HL-60/S4 (cell line): Measurements from ENCODE around the gene CELSR2.
"Not testable (repeated sequence)": the region's sequence is repeated elsewhere in the genome, so short reads cannot be mapped to it uniquely, and the experiment has no call there.

Experiments used
- in situ Hi-C: fragments of 300-500 bp; cut with MboI; formaldehyde crosslinking; loops from 2 replicates; pipeline ENCODE4 v1.14.3; 2022; ENCODE audit warnings: low sequenced_read_pairs

Gene CELSR2

GRCh38 chr1:109248797-109249629 lies at the start of gene CELSR2:
TSS of gene CELSR2 (plus strand) at chr1:109249539. CDS start at chr1:109250080, 541 bp downstream.
- in situ Hi-C loops: no loop called here

GRCh38 chr1:109199710-109200109 lies 49.6 kb upstream of the CELSR2 start:
- in situ Hi-C loops: no loop called here

- in situ Hi-C loops: no loop called here
Measured at GRCh38 chr1:109201123-109201703, 48.1 kb upstream of the CELSR2 start.

- in situ Hi-C loops: no loop called here
Measured at GRCh38 chr1:109204484-109204883, 44.9 kb upstream of the CELSR2 start.

- in situ Hi-C loops: no loop called here
Measured at GRCh38 chr1:109206339-109206738, 43.0 kb upstream of the CELSR2 start.

GRCh38 chr1:109207467-109208103 lies 41.8 kb upstream of the CELSR2 start:
- in situ Hi-C loops: no loop called here

DNA sequence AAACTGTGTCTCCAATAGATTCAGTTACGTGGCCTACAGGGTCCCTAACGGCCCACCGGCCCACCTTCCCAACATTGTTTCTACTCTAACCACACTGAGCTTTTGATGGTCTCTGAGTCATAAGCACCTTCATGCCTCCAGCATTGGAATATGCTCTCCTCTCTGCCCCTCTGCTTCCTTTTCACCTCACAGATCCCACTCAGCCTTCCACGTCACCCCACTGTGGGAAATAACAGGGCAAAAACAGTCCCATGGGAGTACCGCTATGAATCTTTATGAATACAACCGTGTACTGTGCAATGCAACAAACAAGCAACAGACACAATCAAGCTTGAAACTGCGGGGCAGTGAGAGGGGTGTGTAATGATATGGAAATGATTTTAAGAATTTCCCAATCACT lies 40.9 kb upstream of the CELSR2 start:
- in situ Hi-C loops: no loop called here

- in situ Hi-C loops: no loop called here
Measured at GRCh38 chr1:109208836-109209463, 40.4 kb upstream of the CELSR2 start.

GRCh38 chr1:109210058-109210457 lies 39.3 kb upstream of the CELSR2 start:
- in situ Hi-C loops: no loop called here

GRCh38 chr1:109213345-109213823 lies 36.0 kb upstream of the CELSR2 start:
- in situ Hi-C loops: no loop called here

DNA sequence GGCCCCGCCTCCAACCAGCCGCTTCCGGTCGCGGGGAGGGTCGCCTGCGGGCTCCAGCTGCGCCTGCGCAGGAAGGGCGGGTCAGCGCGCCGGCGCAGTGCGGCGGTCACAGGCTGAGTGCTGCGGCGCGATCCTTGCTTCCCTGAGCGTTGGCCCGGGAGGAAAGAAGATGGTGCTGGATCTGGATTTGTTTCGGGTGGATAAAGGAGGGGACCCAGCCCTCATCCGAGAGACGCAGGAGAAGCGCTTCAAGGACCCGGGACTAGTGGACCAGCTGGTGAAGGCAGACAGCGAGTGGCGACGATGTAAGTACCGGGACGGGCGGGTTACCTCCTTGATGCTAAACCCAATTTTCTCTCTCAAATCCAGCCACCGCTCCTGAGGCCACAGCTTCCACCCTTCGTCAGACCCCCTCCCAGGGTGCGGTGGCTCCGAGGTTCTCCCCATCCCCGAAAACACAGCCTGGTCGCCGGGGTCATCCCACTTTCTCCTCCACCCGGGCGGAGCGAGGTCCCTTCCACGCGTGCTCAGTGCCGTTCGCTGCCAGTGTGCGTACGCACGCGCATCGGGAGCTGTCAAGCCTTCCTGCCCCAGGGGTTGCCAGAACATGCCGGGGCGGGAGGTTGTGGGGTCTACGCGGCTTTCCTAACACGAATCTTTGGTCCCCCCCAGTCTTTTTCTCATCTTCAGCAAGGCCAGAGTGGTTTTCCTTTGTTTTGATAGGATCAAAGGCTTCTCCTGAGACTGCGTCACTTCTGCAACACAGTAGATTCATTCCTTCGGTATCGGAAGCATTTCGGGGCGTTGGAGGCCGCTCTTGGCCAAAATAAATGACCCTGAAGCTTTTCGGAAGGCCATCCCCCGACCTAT lies 35.3 kb upstream of the CELSR2 start, which contains the start of gene SARS1:
Gene SARS1, plus strand, starts transcription at position 95 of the 870 bp plus-strand sequence. Its CDS starts 75 bp downstream, at position 170.
- in situ Hi-C loops: no loop called here

DNA sequence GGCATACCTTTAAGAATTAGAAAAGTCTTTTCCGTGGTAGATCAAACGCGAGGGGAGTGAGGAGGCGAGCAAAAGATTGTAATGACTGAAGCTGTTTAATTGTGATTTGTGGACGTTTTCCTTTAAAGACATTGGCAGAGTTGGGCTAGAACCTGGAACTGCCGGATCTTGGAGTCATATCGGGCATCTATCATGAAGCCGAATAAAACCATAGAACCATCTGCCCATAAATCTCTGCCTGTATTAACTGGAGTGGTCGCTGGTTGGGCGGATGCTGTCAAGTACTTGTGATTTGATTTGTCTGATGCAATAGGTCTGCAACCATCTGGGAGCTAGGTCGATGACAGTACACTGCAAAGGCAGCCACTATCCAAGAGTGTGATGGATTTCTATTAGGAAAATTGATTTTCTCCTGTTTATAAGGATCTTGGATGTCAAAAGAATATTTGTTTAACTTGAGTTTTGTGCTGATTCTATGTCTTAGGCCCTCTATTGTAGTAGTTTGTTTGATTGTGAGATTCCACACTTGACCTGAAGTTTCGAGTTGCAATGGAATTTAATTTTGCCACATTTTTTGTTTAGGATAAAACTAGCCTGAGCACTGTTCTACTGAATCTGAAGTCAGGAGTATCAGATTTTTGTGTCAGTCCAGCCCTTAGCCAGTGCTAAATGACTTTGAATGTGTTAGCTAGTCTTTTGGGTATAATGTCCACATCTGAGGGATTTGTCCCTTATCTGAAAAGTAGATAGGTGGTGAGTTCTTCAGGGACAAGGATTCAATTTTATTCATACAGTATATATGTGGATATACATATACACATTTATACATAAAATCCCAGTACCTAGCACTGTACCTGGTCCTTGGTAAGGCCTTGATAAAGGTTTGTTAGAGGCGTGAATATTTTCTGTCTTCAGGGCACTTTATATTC lies 34.4 kb upstream of the CELSR2 start:
- in situ Hi-C loops: no loop called here

- in situ Hi-C loops: no loop called here
Measured at GRCh38 chr1:109216662-109217061, 32.7 kb upstream of the CELSR2 start.

- in situ Hi-C loops: no loop called here
Measured at GRCh38 chr1:109218516-109218915, 30.8 kb upstream of the CELSR2 start.

DNA sequence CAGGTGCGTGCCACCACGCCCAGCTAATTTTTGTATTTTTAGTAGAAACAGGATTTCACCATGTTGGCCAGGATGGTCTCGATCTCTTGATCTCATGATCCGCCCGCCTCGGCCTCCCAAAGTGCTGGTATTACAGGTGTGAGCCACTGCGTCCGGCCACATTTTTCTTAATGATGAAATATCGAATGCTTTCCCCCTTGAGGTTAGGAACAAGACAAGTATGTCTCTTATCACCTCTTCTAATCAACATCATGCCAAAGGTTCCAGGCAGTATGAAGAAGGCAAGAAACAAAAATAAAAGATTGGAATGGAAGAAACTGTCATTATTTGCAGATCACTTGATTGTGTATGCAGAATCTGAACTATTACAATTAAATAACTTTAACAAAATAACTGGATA lies 28.1 kb upstream of the CELSR2 start:
- in situ Hi-C loops: not testable (repeated sequence)

DNA sequence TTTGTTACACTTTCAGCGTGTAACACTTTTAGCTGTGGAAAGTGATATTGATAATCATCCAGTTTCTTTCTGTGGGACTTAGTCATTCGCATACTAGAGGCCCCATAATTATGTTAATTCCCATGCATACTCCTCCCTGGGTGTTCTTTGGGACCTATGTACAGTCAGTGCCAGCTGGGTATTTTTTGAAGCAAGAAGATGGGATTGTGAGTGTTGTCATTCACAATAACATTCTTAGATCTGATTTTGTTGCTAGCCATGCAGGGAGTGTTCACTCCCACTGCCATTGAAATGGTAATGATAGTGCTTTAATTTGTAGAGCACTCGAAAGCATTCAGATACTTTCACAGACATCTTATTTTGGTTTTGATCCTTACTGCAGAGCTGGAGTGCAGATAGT lies 24.0 kb upstream of the CELSR2 start:
- in situ Hi-C loops: no loop called here

DNA sequence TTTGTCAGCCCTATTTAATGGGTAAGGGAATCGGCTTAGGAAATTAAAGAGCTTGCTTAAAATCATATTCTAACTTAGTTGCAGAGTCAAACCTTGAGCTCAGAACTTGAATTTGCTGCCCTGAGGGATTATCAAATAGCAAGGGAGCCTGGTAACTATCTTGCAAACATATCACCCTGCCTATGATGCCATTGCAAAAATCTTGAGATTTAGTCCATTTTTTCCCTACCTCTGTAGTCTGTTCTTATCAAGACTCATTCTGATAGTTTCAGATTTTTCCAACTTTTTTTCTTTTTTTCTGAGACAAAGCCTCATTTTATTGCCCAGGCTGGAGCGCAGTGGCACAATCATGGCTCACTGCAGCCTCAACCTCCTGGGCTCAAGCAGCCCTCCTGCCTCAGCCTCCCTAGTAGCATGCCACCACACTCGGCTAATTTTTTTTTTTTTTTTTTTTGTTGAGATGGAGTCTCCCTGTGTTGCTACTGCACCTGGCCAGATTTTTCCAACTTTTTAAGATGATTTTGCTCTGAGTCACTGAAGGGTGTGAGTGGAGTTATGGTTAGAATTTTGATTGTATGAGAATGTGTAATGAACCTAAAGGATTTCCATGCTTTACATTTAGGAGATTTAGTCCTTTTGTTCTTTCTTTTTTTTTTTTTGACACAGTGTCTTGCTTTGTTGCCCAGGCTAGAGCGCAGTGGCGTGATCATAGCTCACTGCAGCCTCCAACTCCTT lies 23.5 kb upstream of the CELSR2 start:
- in situ Hi-C loops: no loop called here

GRCh38 chr1:109228167-109228566 lies 21.2 kb upstream of the CELSR2 start:
- in situ Hi-C loops: no loop called here
